HepG2 (cell line): ENCODE results near the gene NF2. TPM values are rescaled to one million over a fixed set of nuclear protein-coding genes. Genes with fewer than 3 reads are reported as not detected.
A peak's percentile ranks its signal among the peaks of the same experiment; 100 is the strongest.
"Not testable (repeated sequence)": the region's sequence is repeated elsewhere in the genome, so short reads cannot be mapped to it uniquely, and the experiment has no call there.

ENCODE experiments used
- ATAC-seq: fragments of 200-7000 bp; cut with Tn5 transposase; 3 replicates; pipeline ENCODE4 v1.9.1; 2020; ENCODE audit warnings: mild to moderate bottlenecking, moderate library complexity
- BruUV-seq: library from RNA; stranded (reverse); fragments of 400-500 nt; replicated peaks from 2 replicates; lab custom pipeline; 2021; lab: Mats Ljungman, UMichigan
- CTCF ChIA-PET: fragments of 300-600 bp; formaldehyde crosslinking; extraction: SDS; loops from one replicate; lab custom pipeline; 2021; ENCODE audit warnings: low total read pairs, inconsistent platforms, low intra/inter-chr PET ratio; lab: Yijun Ruan, JAX
- POLR2A ChIA-PET: fragments of 350-600 bp; sonication (Branson Sonifier 250); formaldehyde crosslinking; loops from one replicate; lab custom pipeline; 2020; ENCODE audit warnings: antibody characterized with exemption, inconsistent platforms; lab: Yijun Ruan, JAX
- DNase-seq: peaks from one replicate; pipeline ENCODE4 v3.0.0-alpha.2; 2015; ENCODE audit warnings: low spot score
- FAIRE-seq: peaks from 3 replicates; lab custom pipeline; 2011; peaks lifted over from hg19 to GRCh38; lab: Jason Lieb, UNC
- H2AFZ ChIP-seq: one replicate; pipeline ENCODE4 v1.6.1; 2011; ENCODE audit warnings: low read length, inconsistent platforms
- H3K27ac ChIP-seq: fragments of 300-600 bp; 3 replicates; pipeline ENCODE4 v1.8.0; 2011; ENCODE audit warnings: mixed run types, mild to moderate bottlenecking, mixed read lengths, low read length, inconsistent platforms; ENCODE audit not compliant: insufficient read depth; ENCODE audit errors: extremely low read length
- H3K27me3 ChIP-seq, 2 experiments: fragments of 200-600 bp in 1 of 2; 2 replicates in 1 of 2; 3 replicates in 1 of 2; pipeline versions ENCODE4 v1.6.0 to v1.8.0; 2011; ENCODE audit warnings: low read length in 2 of 2, mild to moderate bottlenecking in 2 of 2, moderate library complexity in 2 of 2, inconsistent platforms in 1 of 2; ENCODE audit not compliant: insufficient read depth in 2 of 2, control insufficient read depth in 1 of 2
- H3K36me3 ChIP-seq, 2 experiments: fragments of 200-600 bp in 1 of 2; replicated peaks in 1 of 2; 2 replicates in 1 of 2; 3 replicates in 1 of 2; pipeline versions ENCODE4 v1.5.1 to v1.8.0; 2011; ENCODE audit warnings: low read length in 2 of 2, inconsistent platforms in 1 of 2; ENCODE audit not compliant: insufficient read depth in 2 of 2, control insufficient read depth in 1 of 2
- H3K4me1 ChIP-seq: 2 replicates; pipeline ENCODE4 v1.5.1; 2012; ENCODE audit warnings: low read length, inconsistent platforms; ENCODE audit not compliant: insufficient read depth
- H3K4me2 ChIP-seq: 2 replicates; pipeline ENCODE4 v1.6.0; 2011; ENCODE audit warnings: low read depth, low read length, inconsistent platforms
- H3K4me3 ChIP-seq, 3 experiments: fragments of 200-600 bp in 1 of 3; sonication (generic), shearing (Covaris generic) in 1 of 3; replicated peaks in 1 of 3; 2 replicates each; pipeline ENCODE4 v1.5.1; 2011 to 2016; ENCODE audit warnings: low read length in 3 of 3, inconsistent platforms in 2 of 3, low read depth in 2 of 3, mild to moderate bottlenecking in 2 of 3, control low read depth in 1 of 3, mixed read lengths in 1 of 3; ENCODE audit not compliant: insufficient read depth in 1 of 3
- H3K79me2 ChIP-seq: one replicate; pipeline ENCODE4 v1.6.1; 2011; ENCODE audit warnings: low read length, inconsistent platforms; ENCODE audit not compliant: insufficient read depth
- H3K9ac ChIP-seq: 2 replicates; pipeline ENCODE4 v1.6.0; 2011; ENCODE audit warnings: mild to moderate bottlenecking, low read depth, low read length, inconsistent platforms; ENCODE audit not compliant: insufficient read depth
- H3K9me3 ChIP-seq: 2 replicates; pipeline ENCODE4 v1.5.1; 2012; ENCODE audit warnings: mild to moderate bottlenecking, low read length
- H4K20me1 ChIP-seq: 2 replicates; pipeline ENCODE4 v1.6.0; 2011; ENCODE audit warnings: inconsistent platforms, mild to moderate bottlenecking, low read length, moderate library complexity; ENCODE audit not compliant: insufficient read depth
- FOXA1 ChIP-seq, 2 experiments: fragments of 450-650 bp in 1 of 2; sonication (generic) in 1 of 2; formaldehyde crosslinking in 1 of 2; IDR thresholded peaks; 2 replicates each; pipeline versions ENCODE4 v1.4.0 to v1.6.1; 2016 to 2020; ENCODE audit warnings: missing genetic modification reagents in 1 of 2
- SOX13 ChIP-seq, 3 experiments: fragments of 450-650 bp in 1 of 3; sonication (generic) in 1 of 3; formaldehyde crosslinking in 1 of 3; IDR thresholded peaks in 2 of 3; conservative IDR thresholded peaks in 1 of 3; 2 replicates each; pipeline versions ENCODE4 v1.5.0 to v1.6.1; 2016 to 2020; ENCODE audit warnings: antibody characterized with exemption in 1 of 3, mild to moderate bottlenecking in 1 of 3, missing compliant biosample characterization in 1 of 3, missing genetic modification reagents in 1 of 3, moderate library complexity in 1 of 3
- ZNF121 ChIP-seq: sonication (generic); formaldehyde crosslinking; IDR thresholded peaks from 2 replicates; pipeline ENCODE4 v1.5.0; 2020; ENCODE audit warnings: mild to moderate bottlenecking, missing genetic modification reagents
- WGBS: methylation state at CpG from one replicate; pipeline ENCODE4 v1.1.6; 2017; ENCODE audit warnings: low lambda C conversion rate; 5-methylcytosine and 5-hydroxymethylcytosine counted together
- in situ Hi-C: cut with HindIII; loops from 2 replicates; pipeline ENCODE4 v1.10.0; 2017; ENCODE audit warnings: low pct_unique_long_range_greater_than_20kb; ENCODE audit not compliant: extremely low pct_ligation_motif_present
- intact Hi-C: fragments of 100-400 bp; cut with micrococcal nuclease; formaldehyde crosslinking; loops from one replicate; pipeline ENCODE4 v1.10.0; 2022; ENCODE audit not compliant: unreplicated experiment
- polyA plus RNA-seq, 8 experiments: library from polyadenylated mRNA; depleted of rRNA in 3 of 8; stranded (reverse) in 7 of 8; unstranded in 1 of 8; fragments of >200 nt; fragmentation: Illumina TruSeq in 4 of 8; extraction: Trizol in 4 of 8; gene quantifications; 2 replicates each; pipeline versions ENCODE4 v1.2.1 to v1.2.3, GENCODE V29; 2011 to 2016; ENCODE audit warnings: low read depth in 4 of 8, missing spikeins in 1 of 8, mixed read lengths in 1 of 8; ENCODE audit not compliant: insufficient read depth in 1 of 8
- total RNA-seq, 5 experiments: library from RNA; depleted of rRNA; stranded (reverse); fragments of >200 nt; fragmentation: Illumina TruSeq; extraction: Trizol; gene quantifications; 2 replicates each; pipeline ENCODE4 v1.2.3, GENCODE V29; 2016; ENCODE audit warnings: low read depth in 1 of 5
- TF ChIP-seq, protein P1 (sequence below): sonication (generic); formaldehyde crosslinking; IDR thresholded peaks from 2 replicates; pipeline ENCODE4 v1.5.0; 2020; ENCODE audit warnings: mild to moderate bottlenecking, missing genetic modification reagents

NF2 gene
- total and polyA plus RNA-seq, 2 of the 13 experiments (the other 11 are each of a cell fraction or from before 2014, with no cell fraction given), result 9.3 to 33.3 TPM

DNA sequence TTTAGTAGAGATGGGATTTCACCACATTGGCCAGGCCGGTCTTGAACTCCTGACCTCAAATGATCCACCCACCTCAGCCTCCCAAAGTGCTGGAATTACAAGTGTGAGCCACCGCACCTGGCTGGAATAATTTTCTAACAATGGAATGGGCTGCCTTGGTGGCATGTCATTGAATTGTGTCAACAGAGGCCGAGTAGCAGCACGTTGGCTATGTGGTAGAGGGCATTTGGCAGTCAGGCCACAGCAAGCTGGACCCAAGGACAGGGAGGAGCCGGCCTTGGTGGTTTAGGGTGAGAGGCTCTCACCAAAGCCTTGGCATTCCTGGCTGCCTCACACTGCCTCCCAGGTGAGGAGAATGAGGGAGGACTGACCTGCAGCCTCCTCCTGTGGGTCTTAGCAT is 18.5 kb upstream of the NF2 start (continued):
- TF ChIP-seq SOX13 (IDR thresholded peaks at IDR 0.05), result no peak
- TF ChIP-seq SOX13 (CRISPR knock-in tag; conservative IDR thresholded peaks at IDR 0.05 in 1 of 2, IDR thresholded peaks at IDR 0.05 in 1 of 2), result peak in 1 of 2 experiments; percentile 49; a peak in 1 of 4 replicates
- no peak for TF ChIP-seq FOXA1 (IDR thresholded peaks at IDR 0.05)
- peak; percentile 57 for TF ChIP-seq FOXA1 (CRISPR knock-in tag; IDR thresholded peaks at IDR 0.05)

DNA sequence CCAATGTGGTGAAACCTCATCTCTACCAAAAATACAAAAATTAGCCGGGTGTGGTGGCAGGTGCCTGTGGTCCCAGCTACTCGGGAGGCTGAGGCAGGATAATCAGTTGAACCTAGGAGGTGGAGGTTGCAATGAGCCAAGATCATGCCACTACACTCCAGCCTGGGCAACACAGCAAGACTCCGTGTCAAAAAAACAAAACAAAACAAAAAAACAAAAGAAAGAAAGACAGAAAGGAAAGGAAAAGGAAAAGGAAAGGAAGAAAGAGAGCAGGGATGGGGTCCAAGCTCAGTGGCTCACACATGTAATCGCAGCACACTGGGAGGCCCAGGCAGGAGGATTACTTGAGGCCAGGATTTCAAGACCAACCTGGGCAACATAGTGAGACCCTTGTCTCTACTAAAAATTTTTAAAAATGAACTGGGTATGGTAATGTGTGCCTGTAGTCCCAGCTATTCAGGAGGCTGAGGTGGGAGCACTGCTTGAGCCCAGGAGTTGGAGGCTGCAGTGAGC is 17.2 kb upstream of the NF2 start:
- FAIRE-seq, H3K9ac ChIP-seq, H2AFZ ChIP-seq, DNase-seq, H3K27me3 ChIP-seq, H3K4me2 ChIP-seq, H3K4me3 ChIP-seq, in situ Hi-C loops, H3K36me3 ChIP-seq, H3K9me3 ChIP-seq, CTCF ChIA-PET, ATAC-seq, intact Hi-C loops, H3K27ac ChIP-seq, H3K79me2 ChIP-seq, BruUV-seq, H4K20me1 ChIP-seq: not testable (repeated sequence)
- 68% methylated on average over 4 of the region's 4 CpGs for whole genome bisulfite sequencing
- peaks cover 64% of the 10 kb centered on the region for H3K4me1 ChIP-seq
- POLR2A ChIA-PET, result interaction anchor here (1.0 to 4.8 kb wide), 7 partner anchors 8 to 32 kb away, joined by 3 to 35 read pairs (median 6); partner anchors contain the start of gene THOC5
- TF ChIP-seq, protein P1, sequence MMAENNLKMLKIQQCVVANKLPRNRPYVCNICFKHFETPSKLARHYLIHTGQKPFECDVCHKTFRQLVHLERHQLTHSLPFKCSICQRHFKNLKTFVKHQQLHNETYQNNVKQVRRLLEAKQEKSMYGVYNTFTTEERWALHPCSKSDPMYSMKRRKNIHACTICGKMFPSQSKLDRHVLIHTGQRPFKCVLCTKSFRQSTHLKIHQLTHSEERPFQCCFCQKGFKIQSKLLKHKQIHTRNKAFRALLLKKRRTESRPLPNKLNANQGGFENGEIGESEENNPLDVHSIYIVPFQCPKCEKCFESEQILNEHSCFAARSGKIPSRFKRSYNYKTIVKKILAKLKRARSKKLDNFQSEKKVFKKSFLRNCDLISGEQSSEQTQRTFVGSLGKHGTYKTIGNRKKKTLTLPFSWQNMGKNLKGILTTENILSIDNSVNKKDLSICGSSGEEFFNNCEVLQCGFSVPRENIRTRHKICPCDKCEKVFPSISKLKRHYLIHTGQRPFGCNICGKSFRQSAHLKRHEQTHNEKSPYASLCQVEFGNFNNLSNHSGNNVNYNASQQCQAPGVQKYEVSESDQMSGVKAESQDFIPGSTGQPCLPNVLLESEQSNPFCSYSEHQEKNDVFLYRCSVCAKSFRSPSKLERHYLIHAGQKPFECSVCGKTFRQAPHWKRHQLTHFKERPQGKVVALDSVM (CRISPR knock-in tag), result peak; percentile 78
- peak; percentile 79 for TF ChIP-seq ZNF121 (CRISPR knock-in tag)
